Activated CD8-positive, alpha-beta T cell treated with anti-CD3 and anti-CD28 coated beads, Interleukin-2, amount 10 ng/mL, durations not matched to agents 7 days and 5 days (primary cell): ENCODE results near the gene SETD2. TPM values are rescaled to one million over a fixed set of nuclear protein-coding genes. Genes with fewer than 3 reads are reported as not detected.
A peak's percentile ranks its signal among the peaks of the same experiment; 100 is the strongest.
"Not testable (repeated sequence)": the region's sequence is repeated elsewhere in the genome, so short reads cannot be mapped to it uniquely, and the experiment has no call there.

ENCODE experiments used
- ATAC-seq: fragments of 150-1000 bp; cut with Tn5 transposase; one replicate; pipeline ENCODE4 v1.10.0; 2021; ENCODE audit warnings: moderate library complexity
- CTCF ChIA-PET: fragments of 350-600 bp; sonication (Branson Sonifier 250); formaldehyde crosslinking; loops from one replicate; lab custom pipeline; 2021; ENCODE audit warnings: antibody characterized with exemption; lab: Charles Lee
- POLR2A ChIA-PET: fragments of 350-600 bp; sonication (Branson Sonifier 250); formaldehyde crosslinking; loops from one replicate; lab custom pipeline; 2021; ENCODE audit warnings: antibody characterized with exemption; lab: Charles Lee
- DNase-seq: peaks from one replicate; pipeline ENCODE4 v3.0.0-alpha.2; 2020
- H3K27ac Mint-ChIP-seq: one replicate; pipeline ENCODE4 v1.8.0; 2021; ENCODE audit warnings: mild to moderate bottlenecking, mixed read lengths
- H3K27me3 Mint-ChIP-seq: one replicate; pipeline ENCODE4 v1.8.0; 2021; ENCODE audit warnings: low read depth, mixed read lengths
- H3K36me3 Mint-ChIP-seq: one replicate; pipeline ENCODE4 v1.8.0; 2021; ENCODE audit warnings: low read depth, mixed read lengths
- H3K4me1 Mint-ChIP-seq: one replicate; pipeline ENCODE4 v1.8.0; 2021; ENCODE audit warnings: low read depth, mixed read lengths
- H3K4me3 Mint-ChIP-seq: one replicate; pipeline ENCODE4 v1.8.0; 2021; ENCODE audit warnings: mild to moderate bottlenecking, mixed read lengths
- H3K9me3 Mint-ChIP-seq: one replicate; pipeline ENCODE4 v1.8.0; 2022; ENCODE audit warnings: mixed read lengths; ENCODE audit not compliant: insufficient read depth
- total RNA-seq, 2 experiments: library from RNA; stranded (reverse); gene quantifications; one replicate each; pipeline ENCODE4 v1.2.3, GENCODE V29; 2021

SETD2 gene
- total RNA-seq, 2 experiments from 2014 or later: 43.1 to 48.1 TPM

DNA sequence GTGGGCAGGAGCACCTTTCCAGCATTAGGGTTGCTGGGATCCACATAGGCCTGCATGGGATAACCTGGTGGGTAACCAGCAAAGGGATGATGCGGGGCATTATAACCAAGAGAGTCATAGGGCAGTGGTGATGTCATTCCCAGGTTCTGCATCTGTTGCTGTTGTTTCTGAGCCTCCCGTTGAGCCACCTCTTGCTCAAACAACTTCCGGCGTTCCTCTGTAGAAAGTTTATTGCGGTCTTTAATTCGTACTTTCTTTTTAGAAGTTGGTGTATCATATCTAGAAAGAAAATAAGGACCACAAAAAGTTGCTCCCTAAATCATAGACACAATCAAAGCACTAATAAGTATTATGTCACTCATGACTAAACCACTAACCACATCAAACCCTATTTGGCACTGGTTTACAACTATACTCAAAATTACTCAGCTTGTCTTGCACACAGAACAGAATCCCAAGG lies 106.7 kb downstream of the SETD2 start:
- no peaks in the 10 kb centered on the region for H3K27me3 Mint-ChIP-seq
- DNase-seq (peak; percentile 66), ATAC-seq (peak; percentile 78)
- ChIA-PET POLR2A (no interaction called here), CTCF (interaction anchor here (1.8 kb wide), 1 partner anchor 134 kb away, joined by 4 read pairs; no protein-coding TSS in a partner anchor)
- H3K4me3 Mint-ChIP-seq: no peak overlapping the region
- H3K9me3 Mint-ChIP-seq: no peaks in the 10 kb centered on the region
- peaks cover 39% of the 10 kb centered on the region for H3K4me1 Mint-ChIP-seq
- H3K36me3 Mint-ChIP-seq: peaks cover 48% of the 10 kb centered on the region
- H3K27ac Mint-ChIP-seq: peak overlapping the region; percentile 72

DNA sequence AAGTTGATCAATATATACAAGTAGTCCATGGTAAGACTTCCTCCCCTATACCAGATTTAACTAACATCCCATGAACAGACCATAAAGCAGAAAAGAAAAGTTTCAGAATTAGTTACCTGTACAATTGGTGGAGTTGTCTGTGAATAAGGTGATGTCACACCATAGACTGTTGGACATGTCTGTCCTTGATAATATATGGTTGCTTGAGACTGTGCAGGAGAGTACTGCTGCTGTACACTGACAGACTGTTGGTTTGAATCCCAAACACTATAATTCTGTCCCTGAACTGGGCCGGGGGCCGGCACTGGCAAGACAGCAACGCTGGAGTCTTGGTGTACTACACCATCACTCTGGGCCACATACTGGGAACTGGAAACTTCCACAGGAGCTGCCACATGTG lies 107.2 kb downstream of the SETD2 start:
- H3K27me3 Mint-ChIP-seq: no peaks in the 10 kb centered on the region
- ChIA-PET POLR2A (no interaction called here), CTCF (interaction anchor here (1.4 to 1.8 kb wide), 2 partner anchors 17 to 133 kb away, joined by 3 to 4 read pairs; no protein-coding TSS in a partner anchor)
- H3K9me3 Mint-ChIP-seq: no peaks in the 10 kb centered on the region
- ATAC-seq (peak; percentile 30), DNase-seq (no peak)
- H3K4me3 Mint-ChIP-seq: no peak overlapping the region
- H3K27ac Mint-ChIP-seq: peak overlapping the region; percentile 72
- peaks cover 39% of the 10 kb centered on the region for H3K4me1 Mint-ChIP-seq
- peaks cover 43% of the 10 kb centered on the region for H3K36me3 Mint-ChIP-seq

DNA sequence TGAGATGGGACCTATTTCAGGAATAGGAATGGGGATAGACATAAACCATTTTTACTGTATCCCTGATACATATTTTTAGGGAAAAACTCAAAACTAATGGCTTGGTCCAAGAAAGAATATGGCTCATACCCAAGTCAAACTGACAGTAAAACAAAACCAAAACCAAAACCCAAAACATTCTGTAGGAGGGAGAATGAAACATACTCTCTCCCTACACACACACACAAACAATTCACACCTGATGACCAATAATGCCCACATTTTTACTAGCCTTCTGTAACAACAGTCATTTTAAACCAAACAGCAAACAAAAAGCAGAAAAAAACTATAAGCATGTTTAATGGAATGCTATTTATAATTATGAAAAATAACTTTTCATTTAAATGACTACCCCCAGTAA lies 109.5 kb downstream of the SETD2 start:
- DNase-seq (no peak), ATAC-seq (no peak)
- POLR2A ChIA-PET: no interaction called here
- CTCF ChIA-PET: interaction anchor here (1.4 kb wide), 2 partner anchors 8 to 13 kb away, joined by 4 read pairs; no protein-coding TSS in a partner anchor
- Mint-ChIP-seq H3K27ac (no peak overlapping the region), H3K27me3 (no peaks in the 10 kb centered on the region), H3K4me1 (peaks cover 36% of the 10 kb centered on the region), H3K4me3 (no peak overlapping the region), H3K9me3 (no peaks in the 10 kb centered on the region), H3K36me3 (peaks cover 37% of the 10 kb centered on the region)

DNA sequence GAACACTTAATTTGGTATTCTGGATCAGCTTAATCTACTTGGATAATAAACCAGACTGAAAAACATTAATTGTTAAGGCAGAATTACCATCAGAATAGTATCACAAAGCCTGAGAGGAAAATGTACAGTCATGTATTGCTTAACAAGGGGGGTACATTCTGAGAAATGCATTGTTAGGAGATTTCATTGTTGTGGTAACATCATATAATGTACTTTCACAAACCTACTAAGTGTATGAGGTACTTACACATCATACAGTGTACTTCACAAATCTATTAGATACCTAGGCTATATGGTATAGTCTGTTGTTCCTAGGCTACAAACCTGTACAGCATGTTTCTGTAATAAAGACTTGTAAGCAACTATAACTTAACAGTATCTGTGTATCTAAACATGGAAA lies 116.2 kb downstream of the SETD2 start:
- ChIA-PET POLR2A (interaction anchor here (0.7 kb wide), 1 partner anchor 34 kb away, joined by 3 read pairs; no protein-coding TSS in a partner anchor), CTCF (no interaction called here)
- ATAC-seq (no peak), DNase-seq (no peak)
- Mint-ChIP-seq H3K4me1 (peaks cover 7% of the 10 kb centered on the region), H3K36me3 (peaks cover 11% of the 10 kb centered on the region), H3K4me3 (no peak overlapping the region), H3K9me3 (no peaks in the 10 kb centered on the region), H3K27me3 (no peaks in the 10 kb centered on the region), H3K27ac (no peak overlapping the region)

DNA sequence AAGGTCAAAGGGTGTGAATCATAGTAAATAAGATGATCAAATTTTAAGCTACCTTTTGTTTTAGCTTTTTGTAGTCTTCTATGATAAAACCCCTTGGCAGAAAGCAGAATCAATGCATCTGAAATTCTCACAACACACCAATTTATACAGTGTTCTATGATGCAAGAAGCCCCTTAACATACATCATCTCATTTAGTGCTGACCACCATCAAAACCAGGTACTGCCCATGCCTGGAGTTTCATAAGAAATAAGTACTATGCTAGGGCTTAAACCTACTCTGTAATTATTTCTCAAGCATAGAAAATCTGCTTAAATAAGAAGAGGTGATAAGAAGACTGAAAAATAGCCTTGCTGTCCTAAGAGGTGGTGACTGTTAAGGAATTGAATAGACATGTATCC lies 116.8 kb downstream of the SETD2 start:
- peaks cover 14% of the 10 kb centered on the region for H3K36me3 Mint-ChIP-seq
- no peak overlapping the region for H3K4me3 Mint-ChIP-seq
- DNase-seq: no peak
- no peak overlapping the region for H3K27ac Mint-ChIP-seq
- CTCF ChIA-PET: interaction anchor here (1.0 to 1.2 kb wide), 2 partner anchors 8 to 14 kb away, joined by 3 to 4 read pairs; no protein-coding TSS in a partner anchor
- no peak for ATAC-seq
- no peaks in the 10 kb centered on the region for H3K27me3 Mint-ChIP-seq
- H3K4me1 Mint-ChIP-seq: peaks cover 7% of the 10 kb centered on the region
- POLR2A ChIA-PET: interaction anchor here (0.7 kb wide), 1 partner anchor 35 kb away, joined by 3 read pairs; no protein-coding TSS in a partner anchor
- H3K9me3 Mint-ChIP-seq: no peaks in the 10 kb centered on the region

DNA sequence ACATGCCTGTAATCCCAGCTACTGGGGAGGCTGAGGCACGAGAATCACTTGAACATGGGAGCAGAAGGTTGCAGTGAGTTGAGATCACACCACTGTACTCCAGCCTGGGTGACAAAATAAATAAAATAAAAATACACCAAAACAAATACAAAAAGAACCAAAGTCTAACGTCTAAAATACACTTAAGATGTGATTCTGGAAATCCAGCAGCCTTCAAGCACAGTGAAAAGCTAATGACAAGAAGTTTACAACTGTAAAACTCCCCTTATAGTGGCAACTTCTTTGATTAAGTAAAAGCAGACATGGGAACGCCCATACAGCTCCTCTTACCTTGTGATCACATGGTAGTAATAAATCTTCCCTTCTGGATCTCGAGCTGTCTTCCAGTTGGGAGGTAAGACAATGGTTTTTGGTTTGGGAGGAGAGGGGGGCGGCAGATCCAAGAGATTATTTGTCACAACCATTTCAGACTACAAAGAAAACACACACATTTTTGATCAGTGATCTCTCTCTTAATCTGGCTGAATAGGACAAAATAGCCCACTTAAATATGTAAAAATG lies 121.6 kb downstream of the SETD2 start:
- Mint-ChIP-seq H3K27me3 (no peaks in the 10 kb centered on the region), H3K9me3 (no peaks in the 10 kb centered on the region), H3K27ac (no peak overlapping the region), H3K36me3 (peaks cover 39% of the 10 kb centered on the region), H3K4me1 (peaks cover 23% of the 10 kb centered on the region), H3K4me3 (no peak overlapping the region)
- POLR2A ChIA-PET: no interaction called here
- DNase-seq: no peak
- CTCF ChIA-PET: interaction anchor here (0.7 to 2.5 kb wide), 4 partner anchors 9 to 183 kb away, joined by 3 to 14 read pairs (median 4); no protein-coding TSS in a partner anchor
- no peak for ATAC-seq

DNA sequence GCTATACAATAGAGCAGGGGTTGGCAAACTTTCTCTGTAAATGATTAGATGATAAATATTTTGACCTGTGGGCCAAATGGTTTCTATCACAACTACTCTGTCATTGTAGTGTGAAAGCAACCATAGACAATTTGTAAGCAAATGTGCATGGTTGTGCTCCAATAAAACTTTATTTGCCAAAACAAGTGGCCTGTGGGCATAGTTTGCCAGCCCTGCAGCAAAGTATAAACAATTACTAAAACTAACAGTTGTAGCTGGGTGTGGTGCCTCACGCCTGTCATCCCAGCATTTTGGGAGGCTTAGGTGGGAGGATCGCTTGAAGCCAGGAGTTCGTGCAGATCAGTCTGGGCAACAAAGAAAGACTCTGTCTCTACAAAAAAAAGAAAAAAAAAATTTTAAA lies 122.8 kb downstream of the SETD2 start:
- POLR2A ChIA-PET: interaction anchor here (1.5 kb wide), 1 partner anchor 9 kb away, joined by 4 read pairs; no protein-coding TSS in a partner anchor
- CTCF ChIA-PET: interaction anchor here (1.4 to 2.5 kb wide), 3 partner anchors 10 to 13 kb away, joined by 3 to 14 read pairs (median 4); no protein-coding TSS in a partner anchor
- Mint-ChIP-seq H3K4me3 (no peak overlapping the region), H3K27me3 (no peaks in the 10 kb centered on the region), H3K4me1 (peaks cover 24% of the 10 kb centered on the region), H3K9me3 (no peaks in the 10 kb centered on the region), H3K27ac (no peak overlapping the region), H3K36me3 (peaks cover 46% of the 10 kb centered on the region)
- ATAC-seq (no peak), DNase-seq (no peak)

DNA sequence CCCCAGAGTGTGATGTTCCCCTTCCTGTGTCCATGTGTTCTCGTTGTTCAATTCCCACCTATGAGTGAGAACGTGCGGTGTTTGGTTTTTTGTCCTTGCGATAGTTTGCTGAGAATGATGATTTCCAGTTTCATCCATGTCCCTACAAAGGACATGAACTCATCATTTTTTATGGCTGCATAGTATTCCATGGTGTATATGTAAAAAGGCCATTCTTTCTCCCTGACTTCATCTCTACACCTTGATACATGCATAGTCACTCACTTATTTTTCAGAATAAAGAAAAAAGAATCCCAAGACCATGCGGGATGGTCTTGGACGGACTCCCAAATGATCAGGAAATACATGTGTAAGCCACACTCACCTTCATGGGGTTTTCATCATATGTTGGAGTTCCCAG lies 126.6 kb downstream of the SETD2 start:
- H3K4me1 Mint-ChIP-seq: peaks cover 29% of the 10 kb centered on the region
- H3K9me3 Mint-ChIP-seq, H3K4me3 Mint-ChIP-seq, ATAC-seq, H3K27me3 Mint-ChIP-seq, CTCF ChIA-PET, DNase-seq: not testable (repeated sequence)
- POLR2A ChIA-PET: interaction anchor here (0.7 kb wide), 1 partner anchor 123 kb away, joined by 3 read pairs; no protein-coding TSS in a partner anchor
- H3K27ac Mint-ChIP-seq: peak overlapping the region; percentile 85
- H3K36me3 Mint-ChIP-seq: peaks cover 56% of the 10 kb centered on the region

DNA sequence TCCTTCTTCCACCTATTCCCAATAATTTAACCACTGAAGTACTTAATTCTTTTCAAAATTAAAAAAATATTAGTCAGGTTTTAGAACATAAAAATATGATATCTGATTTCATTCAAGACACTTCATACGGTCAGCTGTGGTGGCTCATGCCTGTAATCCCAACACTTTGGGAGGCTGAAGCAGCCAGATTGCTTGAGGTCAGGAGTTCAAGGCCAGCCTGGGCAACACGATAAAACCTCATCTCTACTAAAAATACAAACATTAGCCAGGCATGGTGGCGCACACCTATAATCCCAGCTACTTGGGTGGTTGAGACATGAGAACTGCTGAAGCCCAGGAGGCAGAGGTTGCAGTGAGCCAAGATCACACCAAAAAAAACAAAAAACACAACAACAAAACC lies 127.8 kb downstream of the SETD2 start:
- ChIA-PET CTCF (interaction anchor here (1.0 to 1.5 kb wide), 2 partner anchors 8 to 44 kb away, joined by 3 read pairs; no protein-coding TSS in a partner anchor), POLR2A (interaction anchor here (0.6 kb wide), 1 partner anchor 27 kb away, joined by 3 read pairs; no protein-coding TSS in a partner anchor)
- Mint-ChIP-seq H3K27ac (no peak overlapping the region), H3K27me3 (no peaks in the 10 kb centered on the region), H3K36me3 (peaks cover 58% of the 10 kb centered on the region), H3K4me3 (no peak overlapping the region), H3K9me3 (no peaks in the 10 kb centered on the region), H3K4me1 (peaks cover 39% of the 10 kb centered on the region)
- DNase-seq (no peak), ATAC-seq (no peak)

DNA sequence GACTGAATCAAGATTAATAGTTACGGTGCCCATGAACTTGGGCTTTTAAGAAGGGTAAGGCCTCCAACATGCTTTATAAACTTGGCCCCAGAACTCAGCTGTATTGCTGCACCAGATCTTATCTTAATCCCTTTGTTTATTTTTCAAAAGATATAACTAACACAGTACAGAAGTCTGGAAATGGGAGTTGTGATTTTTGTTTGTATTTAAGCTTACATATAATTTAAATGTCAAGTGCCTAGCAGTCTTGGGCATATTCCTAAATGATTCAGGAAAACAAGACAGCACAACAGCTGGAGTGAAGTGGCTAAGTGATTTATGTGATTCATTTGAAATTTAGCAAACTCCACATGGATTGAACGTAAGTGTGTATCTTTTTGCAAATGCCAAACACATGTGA lies 128.3 kb downstream of the SETD2 start:
- Mint-ChIP-seq H3K4me1 (peaks cover 44% of the 10 kb centered on the region), H3K27me3 (no peaks in the 10 kb centered on the region), H3K4me3 (no peak overlapping the region), H3K9me3 (no peaks in the 10 kb centered on the region), H3K36me3 (peaks cover 57% of the 10 kb centered on the region), H3K27ac (no peak overlapping the region)
- DNase-seq (no peak), ATAC-seq (no peak)
- ChIA-PET CTCF (interaction anchor here (0.9 to 1.5 kb wide), 4 partner anchors 9 to 44 kb away, joined by 3 read pairs; no protein-coding TSS in a partner anchor), POLR2A (interaction anchor here (0.6 kb wide), 1 partner anchor 26 kb away, joined by 3 read pairs; no protein-coding TSS in a partner anchor)

DNA sequence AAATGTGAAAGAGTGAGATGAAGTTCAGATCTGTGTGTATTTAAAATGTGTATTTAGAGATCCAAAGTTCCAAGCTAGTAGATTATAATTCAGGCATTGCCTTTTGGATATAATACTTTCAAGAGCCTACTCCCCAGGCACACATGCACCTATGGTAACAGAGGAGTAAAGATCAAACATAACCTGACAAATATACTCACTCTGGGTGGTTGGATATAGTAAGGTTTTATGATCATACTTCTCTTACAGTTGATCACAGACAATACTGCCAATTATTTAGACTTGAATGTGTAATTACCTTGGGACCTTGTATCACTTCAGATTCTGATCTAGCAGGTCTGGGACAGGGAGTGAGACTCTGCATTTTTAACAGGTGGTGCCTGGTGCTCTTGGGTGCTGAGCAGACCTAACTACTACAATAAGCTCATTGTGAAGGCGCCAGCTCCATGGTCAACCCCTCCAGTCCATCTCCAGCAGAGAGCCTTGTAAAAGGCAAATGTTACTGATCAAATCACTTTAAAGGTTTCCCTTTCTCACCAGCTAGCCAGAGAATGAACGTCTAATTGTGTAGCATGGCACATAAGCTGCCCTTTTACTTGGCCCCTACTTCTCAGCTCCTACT lies 128.9 kb downstream of the SETD2 start:
- Mint-ChIP-seq H3K4me3 (no peak overlapping the region), H3K4me1 (peaks cover 45% of the 10 kb centered on the region), H3K27me3 (no peaks in the 10 kb centered on the region), H3K36me3 (peaks cover 53% of the 10 kb centered on the region), H3K9me3 (no peaks in the 10 kb centered on the region), H3K27ac (no peak overlapping the region)
- DNase-seq: no peak
- no peak for ATAC-seq
- ChIA-PET POLR2A (no interaction called here), CTCF (interaction anchor here (0.9 to 1.5 kb wide), 4 partner anchors 10 to 45 kb away, joined by 3 read pairs; no protein-coding TSS in a partner anchor)
